Right kidney (tissue), 1 donor: ENCODE data around the gene MAP1A.
"Not testable (repeated sequence)": the region's sequence is repeated elsewhere in the genome, so short reads cannot be mapped to it uniquely, and the experiment has no call there.

ENCODE experiments used
- DNase-seq: peaks from one replicate; pipeline ENCODE4 v3.0.0-alpha.2; 2016

The MAP1A gene

DNA sequence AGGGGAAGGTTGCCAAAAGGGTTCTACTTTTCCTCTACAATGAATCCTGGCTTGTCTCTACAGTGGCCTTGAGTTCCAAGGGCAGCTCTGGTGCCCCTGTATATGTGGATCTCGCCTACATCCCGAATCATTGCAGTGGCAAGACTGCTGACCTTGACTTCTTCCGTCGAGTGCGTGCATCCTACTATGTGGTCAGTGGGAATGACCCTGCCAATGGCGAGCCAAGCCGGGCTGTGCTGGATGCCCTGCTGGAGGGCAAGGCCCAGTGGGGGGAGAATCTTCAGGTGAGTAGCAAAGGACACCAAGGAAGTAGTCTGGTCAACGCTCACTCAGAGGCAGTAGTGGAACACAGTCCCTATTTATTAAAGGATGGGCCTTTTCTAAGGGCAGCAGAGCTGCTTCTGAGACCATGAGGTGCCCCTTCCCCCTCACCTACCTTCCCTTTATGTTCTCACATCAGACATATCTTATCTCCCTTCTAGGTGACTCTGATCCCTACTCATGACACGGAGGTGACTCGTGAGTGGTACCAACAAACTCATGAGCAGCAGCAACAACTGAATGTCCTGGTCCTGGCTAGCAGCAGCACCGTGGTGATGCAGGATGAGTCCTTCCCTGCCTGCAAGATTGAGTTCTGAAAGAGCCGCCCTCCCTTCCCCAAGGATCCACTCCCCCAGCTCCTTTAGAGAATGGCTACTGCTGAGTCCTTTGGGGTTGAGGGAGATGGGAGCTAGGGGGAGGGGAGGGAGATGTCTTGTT is 12.4 kb downstream of the MAP1A start:
- DNase-seq: no peak

DNA sequence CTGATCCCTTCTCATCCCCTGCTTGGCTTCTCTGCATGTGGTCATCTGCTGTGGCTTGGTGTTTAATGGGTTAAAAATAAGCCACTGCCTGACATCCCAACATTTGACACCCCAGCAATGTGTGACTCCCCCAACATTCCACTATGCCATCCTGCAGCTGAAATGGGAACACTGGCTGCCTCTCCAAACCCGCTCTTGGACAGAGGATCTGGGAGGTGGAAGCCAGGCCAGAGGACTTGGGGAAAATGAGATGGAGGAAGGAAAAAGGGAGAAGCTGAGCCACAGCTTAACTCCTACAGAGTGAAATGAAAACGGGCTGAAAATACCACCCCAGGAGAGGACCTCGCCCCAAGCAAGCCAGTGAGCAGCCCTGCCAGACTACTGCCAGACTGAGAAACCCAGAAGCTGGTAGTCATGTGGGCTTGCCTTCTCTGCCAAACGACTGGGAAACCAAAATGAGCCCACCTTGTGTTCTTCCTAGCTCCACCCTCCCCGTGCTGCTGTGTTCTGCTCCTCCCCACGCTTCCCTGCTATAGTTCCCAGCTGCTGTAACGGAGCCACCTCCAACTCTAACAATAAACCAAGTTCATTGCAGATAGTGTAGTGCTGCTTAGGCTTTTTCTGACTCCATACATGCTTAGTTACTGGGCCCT is 13.7 kb downstream of the MAP1A start:
- DNase-seq: no peak

DNA sequence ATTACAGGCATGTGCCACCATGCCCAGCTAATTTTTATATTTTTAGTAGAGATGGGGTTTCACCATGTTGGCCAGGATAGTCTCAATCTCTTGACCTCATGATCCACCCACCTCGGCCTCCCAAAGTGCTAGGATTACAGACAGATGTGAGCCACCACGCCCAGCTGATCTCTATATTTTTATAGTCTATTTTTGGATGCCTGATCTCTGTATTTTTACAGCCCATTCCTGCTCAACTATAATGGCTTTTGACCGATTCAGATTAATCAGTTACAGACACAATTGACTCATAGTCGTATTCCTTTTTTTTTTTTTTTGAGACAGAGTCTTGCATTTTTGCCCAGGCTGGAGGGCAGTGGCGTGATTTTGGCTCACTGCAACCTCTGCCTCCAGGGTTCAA is 15.4 kb downstream of the MAP1A start:
- not testable (repeated sequence) for DNase-seq

DNA sequence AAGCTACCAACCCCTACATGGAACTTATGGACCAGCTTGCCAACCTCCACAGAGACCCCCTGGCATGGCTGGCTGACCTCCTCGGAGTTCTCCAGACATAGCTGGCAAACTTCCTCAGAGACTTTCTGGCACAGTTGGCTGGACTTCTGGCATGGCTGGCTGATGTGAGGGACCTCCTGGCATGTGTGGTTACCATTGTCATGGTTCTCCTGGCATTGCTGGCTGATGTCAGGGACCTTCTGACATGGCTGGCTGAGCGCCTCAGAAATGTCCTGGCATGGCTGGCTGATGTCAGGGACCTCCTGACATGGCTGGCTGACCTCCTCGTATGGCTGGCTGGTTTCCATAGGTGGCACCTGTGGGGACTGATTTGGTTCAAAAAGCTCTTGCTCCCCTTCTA is 17.5 kb downstream of the MAP1A start:
- no peak for DNase-seq

DNA sequence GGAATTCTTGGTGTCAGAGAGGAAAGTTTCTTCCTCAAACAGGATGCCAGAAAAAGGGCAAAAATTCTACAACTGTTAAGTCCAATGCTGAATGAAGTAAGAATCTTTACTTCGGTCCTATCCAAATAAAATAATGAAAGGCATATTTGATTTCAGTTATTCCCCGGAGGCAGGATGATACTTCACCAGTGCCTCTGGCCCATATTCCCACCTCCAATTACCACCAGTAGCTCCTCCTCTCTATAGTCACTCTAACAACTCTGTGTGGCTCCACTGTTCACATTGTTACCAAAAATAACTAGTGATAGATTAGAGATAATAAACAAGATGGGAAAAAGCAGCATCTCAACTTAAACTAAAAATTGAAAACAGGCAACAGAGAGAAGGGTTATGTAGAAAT is 20.7 kb downstream of the MAP1A start:
- no peak for DNase-seq

DNA sequence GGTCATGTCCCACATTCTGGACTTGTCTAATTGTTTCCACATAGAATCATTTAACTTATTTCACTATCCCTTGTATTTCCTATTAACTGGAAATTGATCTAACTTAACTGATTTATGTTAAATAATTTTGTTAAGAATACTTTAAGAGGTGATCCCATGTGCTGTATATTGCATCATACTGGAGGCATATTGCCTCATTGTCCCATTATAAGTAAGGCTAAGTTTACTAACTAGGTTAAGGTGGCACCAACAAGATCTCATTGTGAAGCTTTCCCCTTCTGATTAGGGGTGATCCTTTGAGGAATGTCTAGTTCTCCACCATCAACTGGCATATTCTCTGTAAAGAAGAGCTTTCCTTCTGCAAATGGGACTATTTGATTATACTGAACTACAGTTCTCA is 24.4 kb downstream of the MAP1A start:
- DNase-seq: no peak

DNA sequence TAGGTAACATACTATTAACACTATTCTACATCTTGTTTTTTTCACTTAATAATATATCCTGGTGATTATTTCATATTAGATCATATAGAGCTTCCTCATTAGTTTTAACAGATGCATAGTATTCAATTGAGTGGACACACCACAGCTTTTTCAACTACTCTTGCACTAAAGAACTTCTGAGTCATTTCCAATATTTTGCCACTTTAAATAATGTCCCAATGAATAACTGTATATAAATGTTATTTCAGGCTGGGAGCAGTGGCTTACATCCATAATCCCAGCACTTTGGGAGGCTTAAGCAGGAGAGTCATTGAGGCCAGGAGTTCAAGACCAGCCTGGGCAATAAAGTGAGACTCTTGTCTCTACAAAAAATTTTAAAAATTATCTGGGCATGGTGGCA is 26.9 kb downstream of the MAP1A start:
- no peak for DNase-seq

DNA sequence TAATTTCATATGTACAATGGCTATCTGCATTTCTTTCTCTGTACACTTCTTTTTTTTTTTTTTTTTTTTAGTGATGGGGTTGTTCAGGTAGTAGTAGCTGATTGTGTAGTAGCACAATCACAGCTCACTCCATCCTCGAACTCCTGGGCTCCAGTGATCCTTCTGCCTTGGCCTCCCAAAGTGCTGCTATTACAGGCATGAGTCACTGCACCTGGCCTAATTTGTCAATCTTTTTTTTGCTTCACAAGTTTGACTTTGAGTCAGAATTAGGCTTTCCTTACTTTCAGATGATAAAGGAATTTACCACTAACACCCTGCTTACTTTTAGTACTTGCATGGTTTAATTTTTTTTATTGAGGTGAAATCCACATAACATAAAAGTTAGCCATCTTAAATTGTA is 28.0 kb downstream of the MAP1A start:
- DNase-seq: no peak

DNA sequence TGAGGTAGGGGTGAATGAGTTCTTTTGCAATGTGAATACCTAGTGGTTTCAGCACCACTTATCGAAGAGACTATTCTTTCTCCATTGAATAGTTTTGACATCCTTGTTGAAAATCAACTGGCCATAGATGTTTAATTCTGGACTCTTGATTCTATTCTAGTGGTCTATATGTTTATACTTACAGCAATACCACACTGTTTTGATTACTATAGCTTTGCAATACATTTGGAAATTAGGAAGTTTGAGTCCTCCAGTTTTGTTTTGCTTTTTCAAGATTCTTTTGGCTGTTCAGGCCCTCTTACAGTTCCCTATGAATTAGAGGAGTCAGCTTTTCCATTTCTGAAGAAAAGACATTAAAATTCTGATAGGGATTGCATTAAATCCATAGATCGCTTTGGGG is 30.1 kb downstream of the MAP1A start:
- no peak for DNase-seq

DNA sequence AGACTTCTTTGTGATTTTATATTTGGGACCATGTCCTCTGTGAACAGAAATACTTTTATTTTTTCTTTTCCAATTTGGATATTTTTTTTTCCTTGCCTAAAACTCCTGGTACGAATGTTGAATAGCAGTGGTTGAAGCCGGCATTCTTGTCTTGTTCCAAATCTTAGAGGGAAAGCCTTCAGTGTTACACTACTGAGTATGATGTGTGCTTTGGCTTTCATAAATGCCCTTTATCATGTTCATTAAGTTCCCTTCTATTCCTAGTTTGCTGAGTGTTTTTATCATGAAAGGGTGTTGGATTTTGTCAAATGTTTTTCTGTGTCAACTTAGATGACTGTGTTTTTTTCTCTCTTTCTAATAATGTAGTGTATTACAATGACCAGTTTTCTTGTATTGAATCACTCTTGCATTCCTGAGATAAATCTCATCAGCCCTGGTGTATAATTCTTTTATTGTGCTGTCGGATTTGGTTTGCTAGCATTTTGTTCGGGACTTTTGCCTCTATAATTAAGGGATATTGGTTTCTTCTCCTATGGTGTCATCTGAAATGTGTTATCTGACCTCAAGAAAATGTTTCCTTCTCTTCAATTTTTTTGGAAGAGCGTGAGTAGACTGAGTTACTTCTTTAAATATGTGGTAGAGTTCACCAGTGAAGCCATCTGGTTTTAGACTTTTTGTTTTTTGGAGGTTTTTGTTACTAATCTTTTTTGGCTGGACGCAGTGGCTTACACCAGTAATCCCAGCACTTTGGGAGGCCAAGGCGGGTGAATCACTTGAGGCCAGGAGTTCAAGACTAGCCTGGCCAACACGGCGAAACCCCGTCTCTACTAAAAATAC is 33.3 kb downstream of the MAP1A start:
- DNase-seq: no peak

DNA sequence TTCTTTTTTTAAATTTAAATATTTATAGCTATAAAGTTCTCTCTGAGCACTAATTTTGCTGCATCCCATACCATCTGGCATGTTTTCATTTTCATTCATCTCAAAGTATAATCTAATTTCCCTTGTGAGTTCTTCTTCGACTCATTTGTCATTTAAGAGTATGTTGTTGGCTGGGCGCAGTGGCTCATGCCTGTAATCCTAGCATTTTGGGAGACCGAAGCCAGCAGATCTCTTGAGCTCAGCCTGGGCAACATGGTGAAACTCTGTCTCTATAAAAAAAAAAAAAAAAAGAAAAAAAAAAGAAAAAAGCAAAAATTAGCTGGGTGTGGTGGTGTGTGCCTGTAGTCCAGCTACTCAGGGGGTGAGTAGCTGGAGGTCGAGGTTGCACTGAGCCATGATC is 34.8 kb downstream of the MAP1A start:
- no peak for DNase-seq

DNA sequence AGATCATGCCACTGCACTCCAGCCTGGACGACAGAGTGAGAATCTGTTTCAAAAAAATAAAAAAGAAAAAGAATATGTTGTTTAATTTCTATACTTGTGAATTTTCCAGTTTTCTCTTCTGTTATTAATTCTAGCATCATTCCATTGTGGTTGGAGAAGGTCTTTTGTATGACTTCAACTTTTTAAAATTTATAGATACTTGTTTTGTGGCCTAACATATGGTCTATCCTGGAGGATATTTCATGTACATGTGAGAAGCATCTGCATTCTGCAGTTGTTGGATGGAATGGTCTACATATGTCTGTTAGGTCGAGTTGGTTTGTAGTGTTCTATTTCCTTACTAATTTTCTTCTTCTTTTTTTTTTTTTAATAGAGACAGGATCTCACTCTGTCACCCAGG is 35.6 kb downstream of the MAP1A start:
- DNase-seq: no peak

DNA sequence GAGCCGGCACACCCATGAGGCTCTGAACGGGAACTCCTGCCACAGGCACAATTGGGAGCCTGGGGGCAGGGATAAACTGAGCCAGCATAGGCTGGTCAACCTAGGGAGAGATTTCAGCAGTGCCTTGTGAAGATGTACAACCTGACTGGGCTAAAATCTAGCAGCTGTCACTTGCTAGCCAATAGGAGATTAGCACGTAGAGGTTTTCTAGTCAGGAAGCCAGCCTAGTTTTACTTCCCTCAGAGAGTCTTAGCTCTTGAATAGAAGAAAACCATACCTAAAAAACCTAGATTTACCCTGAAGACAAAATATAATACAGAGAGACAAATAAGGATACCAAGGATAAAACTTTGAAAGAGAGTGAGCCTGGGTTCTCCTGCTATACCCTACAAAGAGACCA is 45.3 kb downstream of the MAP1A start:
- DNase-seq: not testable (repeated sequence)

DNA sequence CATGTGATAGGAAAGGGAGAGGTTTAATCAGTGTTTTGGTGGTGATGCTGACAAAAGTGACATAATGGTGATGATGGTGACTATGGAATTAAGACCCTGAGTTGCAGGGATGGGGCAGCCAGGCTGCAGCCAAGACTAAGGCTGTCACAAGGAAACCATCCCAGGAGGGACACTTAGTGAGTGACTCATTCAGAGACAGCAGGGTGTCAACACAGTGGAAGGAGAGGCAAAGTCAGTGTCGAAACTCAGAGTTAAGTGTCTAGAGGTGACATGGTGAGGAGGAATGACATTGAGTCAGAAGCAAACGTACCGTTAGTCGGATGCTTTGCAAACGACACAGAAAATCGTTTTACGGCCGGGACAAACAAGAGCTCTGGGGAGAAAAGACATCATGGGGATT is 46.4 kb downstream of the MAP1A start:
- DNase-seq: not testable (repeated sequence)

DNA sequence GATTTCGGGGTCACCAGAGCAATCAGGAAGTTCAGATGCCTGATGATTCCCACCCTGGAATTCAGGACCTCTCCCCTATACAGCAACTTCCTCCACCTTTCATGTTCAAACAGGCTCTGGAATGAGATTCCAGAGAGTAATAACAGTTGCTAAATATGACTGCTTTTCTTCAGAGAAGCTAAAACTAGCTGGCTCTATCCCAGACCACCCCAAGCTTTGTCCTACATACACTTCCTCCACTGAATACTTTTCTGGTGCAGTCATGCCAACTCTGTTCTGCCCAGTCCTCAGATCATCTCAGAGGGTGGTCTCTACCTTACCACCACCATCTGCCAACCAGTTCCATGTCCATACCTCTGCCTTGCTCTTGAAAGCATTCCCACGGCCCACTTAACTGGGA is 49.2 kb downstream of the MAP1A start:
- not testable (repeated sequence) for DNase-seq

DNA sequence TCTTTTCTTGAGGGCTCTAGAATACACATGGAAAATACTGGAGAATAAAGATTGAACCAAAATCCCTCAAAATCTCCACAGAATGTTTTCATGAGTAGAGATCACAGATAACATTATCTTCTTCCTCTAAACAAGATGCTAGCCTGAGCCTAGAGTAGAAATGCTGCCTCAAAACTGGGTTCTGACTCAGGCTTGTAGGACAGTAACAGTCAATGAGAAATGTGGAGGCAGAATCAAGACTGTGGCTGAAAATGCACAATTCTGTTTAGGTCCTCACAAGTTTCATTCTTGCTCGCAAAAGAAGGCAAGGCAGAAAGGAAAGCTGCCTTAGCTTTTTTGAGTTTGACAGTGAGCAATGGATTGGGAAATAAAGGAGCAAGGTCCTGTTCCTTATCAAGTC is 57.2 kb downstream of the MAP1A start:
- not testable (repeated sequence) for DNase-seq
